NCI-H524 (cell line): ENCODE data around the gene SMIM1.
A peak's percentile ranks its signal among the peaks of the same experiment; 100 is the strongest.

Experiments
- DNase-seq, 2 experiments: peaks; one replicate each; lab custom pipeline; 2025; lab: John Stamatoyannopoulos, UW

SMIM1 gene

GRCh38 chr1:3756394-3756793 lies 16.2 kb upstream of the SMIM1 start:
- DNase-seq: no peak

DNA sequence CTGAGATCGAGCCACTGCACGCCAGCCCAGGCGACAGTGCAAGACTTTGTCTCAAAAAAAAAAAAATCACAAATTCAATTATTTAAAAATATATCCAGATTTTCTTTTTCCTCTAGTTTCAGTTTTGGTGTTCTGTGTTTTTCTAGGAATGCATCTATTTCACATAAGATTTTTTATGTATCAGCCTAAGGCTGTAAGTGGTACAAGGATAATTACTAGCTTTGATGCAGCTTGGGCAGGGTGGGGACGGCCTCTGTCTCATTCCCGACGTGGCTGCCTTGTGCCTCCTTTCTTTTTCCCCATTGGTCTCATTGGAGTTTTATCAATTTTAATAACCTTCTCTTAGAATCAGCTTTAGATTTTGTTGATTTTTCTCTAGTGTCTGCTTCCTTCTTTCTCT lies 13.4 kb upstream of the SMIM1 start:
- DNase-seq: no peak

GRCh38 chr1:3759796-3760195 lies 12.8 kb upstream of the SMIM1 start:
- no peak for DNase-seq

DNA sequence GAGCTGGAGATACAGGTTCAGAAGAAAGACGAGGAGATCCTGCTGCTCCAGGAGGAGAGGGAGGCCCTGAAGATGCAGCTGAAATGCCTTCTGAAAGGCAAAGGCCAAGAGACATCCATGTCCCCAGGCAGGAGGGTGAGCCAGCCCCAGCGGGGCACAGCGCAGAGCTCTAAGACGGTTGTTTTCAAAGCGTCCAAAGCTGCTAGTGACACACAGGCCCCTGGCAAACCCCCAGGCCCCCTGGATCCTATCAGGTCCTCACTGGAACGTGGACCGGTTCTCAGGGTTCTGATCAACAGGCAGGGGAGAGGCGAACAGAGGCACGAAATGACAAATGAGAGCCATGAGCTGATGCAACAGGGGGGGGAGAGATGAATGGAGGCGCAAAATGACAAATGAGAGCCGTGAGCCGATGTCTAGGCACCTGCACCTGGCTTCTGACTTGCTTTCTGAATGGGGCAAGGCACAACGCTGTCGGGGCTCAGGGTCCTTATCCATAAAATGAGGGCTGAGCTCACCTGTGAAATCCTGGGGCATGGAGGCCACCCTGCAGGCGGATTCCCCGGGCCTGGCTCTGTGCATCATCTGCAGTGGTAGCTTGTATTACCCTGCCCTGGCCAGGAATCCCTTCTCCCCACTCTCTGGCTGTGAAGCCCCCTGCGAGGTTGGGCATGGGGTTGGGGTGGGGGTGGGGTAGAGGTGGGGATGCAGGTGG lies 11.1 kb upstream of the SMIM1 start:
- DNase-seq: no peak

GRCh38 chr1:3762151-3762872 lies 10.2 kb upstream of the SMIM1 start:
- DNase-seq: no peak

DNA sequence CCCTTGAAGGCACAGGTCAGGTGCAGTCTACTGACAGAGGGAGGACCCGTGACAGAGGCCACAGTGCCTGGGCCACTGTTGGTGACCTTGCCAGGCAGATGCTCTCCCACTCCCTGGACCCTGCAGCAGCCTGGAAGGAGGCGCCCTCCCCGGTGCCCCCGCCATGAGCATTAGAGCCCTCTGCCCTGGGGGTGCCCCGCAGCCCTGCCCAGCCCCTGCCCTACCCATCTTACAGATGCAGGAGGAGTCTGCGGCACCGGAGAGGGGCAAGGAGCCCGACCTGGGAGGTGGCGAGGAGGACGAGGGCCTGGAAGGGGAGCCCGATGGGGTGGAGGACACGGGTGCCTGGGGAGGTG lies 9.7 kb upstream of the SMIM1 start:
- DNase-seq: no peak

DNA sequence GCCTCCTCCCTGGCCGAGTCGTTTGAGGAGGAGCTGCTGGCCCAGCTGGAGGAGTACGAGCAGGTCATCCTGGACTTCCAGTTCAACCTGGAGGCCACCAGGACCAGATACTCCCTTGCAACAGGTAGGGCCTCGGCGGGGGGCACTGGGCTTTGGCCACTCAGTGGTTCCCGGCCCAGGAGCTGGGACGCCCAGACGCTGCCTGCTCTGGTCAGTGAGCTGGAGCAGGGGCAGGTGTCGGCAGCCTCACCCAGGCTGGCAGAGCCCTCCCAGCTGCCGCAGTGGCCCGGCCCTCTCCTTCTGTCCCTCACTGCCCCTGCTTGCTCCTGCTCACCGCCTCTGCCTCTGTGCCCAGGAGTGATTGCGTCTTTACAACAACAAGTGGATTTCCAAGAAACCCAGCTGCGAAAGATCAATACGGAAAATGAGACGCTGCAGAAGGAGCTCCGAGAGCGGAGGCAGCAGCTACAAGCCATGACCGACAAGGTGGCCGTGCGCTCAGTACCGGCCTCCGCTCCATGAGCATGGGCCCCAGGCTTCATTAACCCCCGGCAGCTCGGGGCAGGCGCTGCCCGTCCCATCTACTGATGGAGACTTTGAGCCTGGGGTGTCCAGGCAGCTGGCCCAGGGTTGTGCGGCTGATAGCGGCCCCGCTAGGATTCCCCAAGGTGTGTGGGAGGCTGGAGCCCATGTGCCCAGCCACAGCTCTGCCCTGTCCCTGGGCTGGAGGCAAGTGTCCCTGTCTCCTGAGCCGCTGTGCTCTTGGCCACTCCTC lies 9.0 kb upstream of the SMIM1 start:
- DNase-seq: no peak

GRCh38 chr1:3767328-3767925 lies 5.1 kb upstream of the SMIM1 start:
- DNase-seq: no peak

DNA sequence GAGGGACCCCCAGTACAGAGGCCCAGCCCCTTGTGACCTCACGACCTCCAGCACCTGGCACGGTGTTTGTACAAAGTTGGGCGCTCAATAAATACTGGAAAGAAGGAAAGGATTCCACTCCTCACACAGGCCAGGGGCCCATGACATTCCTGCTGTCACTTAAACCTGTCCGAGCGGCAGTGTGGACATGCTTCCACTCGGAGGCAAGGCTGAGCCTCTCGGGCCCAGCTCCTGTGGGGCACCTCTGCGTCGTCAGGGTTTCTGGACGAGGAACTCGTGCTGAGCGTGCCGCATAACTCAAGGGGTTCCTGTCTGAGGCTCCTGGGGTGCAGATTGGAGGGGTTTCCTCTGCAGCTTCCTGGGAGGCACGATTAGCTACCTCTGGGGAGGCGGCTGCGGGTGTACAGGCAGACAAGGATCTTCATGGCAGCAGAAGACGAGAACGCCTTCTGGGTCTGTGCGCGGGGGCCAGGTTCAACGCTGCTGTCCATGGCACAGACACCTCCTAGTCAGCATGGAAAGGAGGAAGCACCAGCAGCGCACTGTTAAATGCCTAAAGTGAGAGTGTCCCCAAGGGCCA lies 3.6 kb upstream of the SMIM1 start:
- no peak for DNase-seq

DNA sequence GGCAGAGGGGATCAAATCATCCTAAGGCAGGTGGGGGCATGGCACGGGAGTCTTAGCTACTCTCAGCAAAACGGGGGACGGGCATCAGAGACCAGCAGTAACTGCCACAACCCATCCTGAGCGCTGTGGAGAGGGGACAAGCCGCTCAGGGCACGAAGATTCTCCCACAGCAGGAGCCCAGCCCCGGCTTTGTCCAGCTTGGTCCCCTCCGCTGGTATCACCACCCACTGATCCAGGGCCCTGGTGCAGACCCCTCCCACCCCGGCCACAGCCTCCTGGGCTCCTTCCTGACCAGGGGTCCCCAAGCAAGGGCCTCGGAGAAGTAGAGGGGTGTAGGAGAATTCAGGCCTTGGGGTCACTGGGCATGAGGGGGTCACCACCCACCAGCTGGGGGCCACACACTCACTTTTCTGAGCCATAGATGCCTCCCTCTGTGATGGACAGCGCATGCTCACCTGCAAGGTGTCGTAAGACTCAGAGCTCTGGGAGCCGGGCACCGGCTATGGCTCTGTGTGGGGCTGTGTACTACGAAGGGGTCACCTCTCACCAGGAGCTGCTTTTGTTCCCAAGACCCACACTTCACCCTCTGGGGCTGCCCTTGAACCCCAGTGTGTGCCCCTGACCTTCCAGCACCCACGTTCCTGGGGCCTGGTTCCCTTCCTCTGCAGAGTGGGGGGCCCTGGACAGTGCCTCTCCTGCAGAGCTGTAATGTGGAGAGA lies 2.3 kb upstream of the SMIM1 start:
- no peak for DNase-seq

GRCh38 chr1:3771108-3772026 lies 1.2 kb upstream of the SMIM1 start:
- peak in 1 of 2 experiments; percentile 6 for DNase-seq

DNA sequence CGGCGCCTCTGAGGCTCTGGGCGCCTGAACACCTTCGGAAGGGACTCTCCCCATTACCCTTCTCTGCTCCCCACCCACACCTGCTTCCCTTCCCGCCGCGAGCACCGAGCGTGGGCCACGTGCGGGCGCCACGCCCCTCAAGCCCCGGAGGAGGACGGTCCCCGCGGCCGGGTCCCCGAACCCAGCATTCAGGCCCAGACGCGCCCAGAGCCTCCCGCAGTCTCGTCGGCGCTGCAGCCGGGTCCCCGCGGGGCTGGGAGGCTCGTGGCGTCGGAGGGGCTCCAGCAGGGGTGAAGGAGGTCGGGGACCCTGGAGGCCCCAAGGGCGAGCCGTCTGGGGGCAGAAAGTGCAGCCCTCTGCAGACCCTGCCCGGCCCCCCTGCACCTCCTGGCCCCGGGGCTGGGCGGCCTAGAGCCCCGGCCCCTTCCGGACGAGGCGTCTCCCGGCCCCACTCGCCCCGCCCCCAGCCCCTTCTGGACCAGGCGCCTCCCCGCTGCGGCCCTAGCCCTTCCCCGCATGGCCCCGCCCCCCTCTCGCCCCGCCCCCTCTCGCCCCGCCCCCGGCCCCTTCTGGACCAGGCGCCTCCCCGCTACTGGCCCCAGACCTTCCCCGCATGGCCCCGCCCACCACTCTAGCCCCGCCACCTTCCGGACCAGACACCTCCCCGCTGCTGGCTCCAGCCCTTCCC lies 378 bp upstream of the SMIM1 start:
- peak; percentile 34 to 66 for DNase-seq

DNA sequence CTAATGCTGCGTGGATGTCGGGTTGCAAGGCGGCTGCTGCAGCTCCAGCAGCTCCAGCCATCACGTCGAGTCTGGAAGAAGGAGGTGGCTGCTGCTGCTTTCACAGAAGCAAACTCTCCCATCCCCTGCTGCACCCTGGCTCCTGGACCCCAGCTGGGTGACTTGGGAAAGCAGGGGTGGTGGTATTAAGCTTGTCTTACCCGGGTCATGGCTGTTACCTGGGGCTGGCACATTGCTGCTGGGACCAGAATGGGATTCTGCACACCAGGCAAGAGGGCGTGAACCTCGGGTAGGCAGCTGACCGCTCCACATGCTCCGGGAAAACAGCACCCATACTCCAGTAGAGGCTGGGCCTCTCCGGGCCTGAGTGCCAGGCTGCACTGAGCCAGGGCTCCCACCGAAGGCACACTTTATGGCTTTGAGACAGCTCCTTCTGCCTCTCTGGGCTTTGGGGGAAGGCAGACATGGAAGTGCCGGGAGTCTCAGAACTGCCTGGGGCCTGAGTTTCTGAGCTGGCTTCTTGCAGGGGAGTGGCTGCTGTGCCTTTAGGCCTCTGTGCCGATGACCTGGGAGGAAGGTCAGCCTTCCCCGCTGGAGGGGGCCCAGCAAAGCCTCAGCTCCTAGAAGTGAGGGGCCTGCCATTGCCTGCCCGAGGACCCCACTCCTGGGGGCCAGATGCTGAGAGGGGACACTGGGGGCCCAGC lies 1.2 kb downstream of the SMIM1 start:
- no peak for DNase-seq

- no peak for DNase-seq
Observed at GRCh38 chr1:3774276-3774945, 1.9 kb downstream of the SMIM1 start.

DNA sequence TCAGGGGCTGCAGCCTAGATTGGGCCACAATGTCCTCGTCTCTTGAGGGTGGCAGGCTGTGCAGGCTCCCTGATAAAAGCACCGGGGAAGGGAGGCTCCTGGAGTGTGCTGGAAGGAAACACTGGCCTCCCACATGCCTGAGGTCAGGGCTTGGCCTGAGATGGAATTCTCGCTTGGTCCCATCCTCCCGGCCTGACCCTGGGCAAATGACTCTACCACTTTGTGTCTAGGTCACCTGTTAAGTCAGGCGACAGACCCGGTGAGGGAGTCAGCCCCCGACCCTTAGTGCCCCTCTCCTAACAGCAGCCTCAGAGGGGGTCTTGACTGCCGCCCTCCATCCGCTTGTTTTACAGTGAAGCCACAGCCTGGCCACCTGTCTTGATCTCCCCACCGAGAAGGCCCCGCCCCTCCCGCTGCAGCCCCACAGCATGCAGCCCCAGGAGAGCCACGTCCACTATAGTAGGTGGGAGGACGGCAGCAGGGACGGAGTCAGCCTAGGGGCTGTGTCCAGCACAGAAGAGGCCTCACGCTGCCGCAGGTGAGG lies 2.5 kb downstream of the SMIM1 start:
- DNase-seq: no peak

- peak in 1 of 2 experiments; percentile 70 for DNase-seq
Observed at GRCh38 chr1:3775490-3776230, 3.1 kb downstream of the SMIM1 start.

- no peak for DNase-seq
Observed at GRCh38 chr1:3776231-3776961, 3.8 kb downstream of the SMIM1 start.
